Activated T-cell treated with anti-CD3 and anti-CD28 coated beads for 48 hours (primary cell): ENCODE measurements around the gene TMEM163.

ENCODE experiments used
- DNase-seq: peaks from one replicate; pipeline ENCODE4 v3.0.0-alpha.2; 2020; ENCODE audit warnings: low read depth

Gene TMEM163

GRCh38 chr2:134457765-134458472 is 260.9 kb downstream of the TMEM163 start:
- no peak for DNase-seq

DNA sequence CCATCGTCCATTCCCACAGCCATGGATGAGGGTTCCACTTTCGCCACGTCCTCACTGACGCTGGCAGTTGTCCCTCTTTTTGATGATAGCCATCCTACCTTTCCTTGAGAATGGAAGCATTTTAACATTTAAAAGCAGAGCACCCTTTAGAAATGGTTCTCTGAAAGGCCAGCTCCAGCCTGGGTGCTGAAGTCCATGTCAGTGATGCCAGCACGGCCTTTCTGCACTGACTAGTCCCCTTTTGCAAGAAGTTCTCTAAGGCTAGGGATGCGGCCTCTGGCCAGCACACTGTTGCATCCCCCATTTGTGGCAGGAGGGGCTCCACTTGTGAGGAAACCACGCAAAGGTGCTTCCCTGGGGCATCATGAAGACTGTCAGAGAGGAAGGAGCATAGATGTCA is 261.4 kb downstream of the TMEM163 start:
- no peak for DNase-seq

DNA sequence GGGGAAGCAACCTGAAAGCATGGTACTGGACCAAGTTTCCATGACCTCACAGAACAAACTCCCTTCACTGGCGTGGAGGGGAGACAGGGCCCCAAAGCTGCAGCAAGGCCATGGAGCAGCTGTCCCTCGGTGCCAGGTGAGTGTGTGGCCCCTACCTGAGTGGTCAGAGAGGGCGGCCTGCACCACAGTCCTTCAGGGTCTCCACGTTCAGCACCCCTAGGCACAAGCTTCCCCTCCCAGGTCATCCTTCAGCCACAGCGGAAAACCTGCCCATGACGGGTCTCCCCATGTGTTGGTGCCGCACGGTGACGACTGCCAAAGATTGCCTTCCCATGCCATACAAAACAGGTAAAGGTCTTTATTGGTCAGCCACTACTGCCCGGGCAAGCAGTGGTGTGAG is 263.4 kb downstream of the TMEM163 start:
- no peak for DNase-seq

GRCh38 chr2:134454931-134455330 is 263.9 kb downstream of the TMEM163 start:
- DNase-seq, result no peak

GRCh38 chr2:134454426-134454825 is 264.4 kb downstream of the TMEM163 start:
- no peak for DNase-seq

DNA sequence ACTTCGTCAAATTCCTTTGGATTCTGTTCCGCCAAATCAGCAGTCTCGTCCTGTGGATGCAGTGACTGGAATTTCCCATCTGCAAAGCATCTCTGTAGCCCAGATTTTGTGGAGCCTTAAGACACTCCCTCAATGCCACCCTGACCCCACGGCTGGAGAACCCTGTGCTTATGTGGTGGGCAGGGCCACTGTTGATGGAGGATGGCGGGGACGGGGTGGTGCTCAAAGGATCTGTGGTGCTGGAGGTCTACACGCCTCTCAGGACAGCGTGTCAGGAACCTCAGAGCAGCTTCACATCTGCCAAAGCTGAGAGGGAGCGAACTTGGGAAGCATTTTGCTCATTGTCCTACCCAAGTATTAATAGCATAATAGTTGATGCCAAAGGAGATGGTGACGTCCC is 264.8 kb downstream of the TMEM163 start:
- DNase-seq, result no peak

DNA sequence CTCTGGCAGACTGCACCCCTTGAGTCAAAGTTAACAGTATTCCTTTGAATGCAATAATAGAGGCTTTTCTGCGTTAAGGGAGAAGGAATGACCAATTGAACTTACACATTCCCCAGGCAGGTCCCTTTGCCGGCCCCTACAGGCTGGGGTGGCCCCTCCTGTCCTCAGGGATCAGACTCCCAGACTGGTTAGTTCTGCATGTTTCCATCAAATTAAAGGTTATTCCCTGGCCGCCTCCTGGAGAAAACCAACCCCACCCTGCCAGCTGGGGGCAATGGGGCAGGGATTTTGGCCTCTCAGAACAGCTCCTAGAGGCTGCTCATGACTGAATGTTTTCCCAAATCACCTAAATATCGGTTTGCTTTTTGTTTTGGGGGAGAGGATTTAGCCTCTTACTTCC is 265.3 kb downstream of the TMEM163 start:
- no peak for DNase-seq

DNA sequence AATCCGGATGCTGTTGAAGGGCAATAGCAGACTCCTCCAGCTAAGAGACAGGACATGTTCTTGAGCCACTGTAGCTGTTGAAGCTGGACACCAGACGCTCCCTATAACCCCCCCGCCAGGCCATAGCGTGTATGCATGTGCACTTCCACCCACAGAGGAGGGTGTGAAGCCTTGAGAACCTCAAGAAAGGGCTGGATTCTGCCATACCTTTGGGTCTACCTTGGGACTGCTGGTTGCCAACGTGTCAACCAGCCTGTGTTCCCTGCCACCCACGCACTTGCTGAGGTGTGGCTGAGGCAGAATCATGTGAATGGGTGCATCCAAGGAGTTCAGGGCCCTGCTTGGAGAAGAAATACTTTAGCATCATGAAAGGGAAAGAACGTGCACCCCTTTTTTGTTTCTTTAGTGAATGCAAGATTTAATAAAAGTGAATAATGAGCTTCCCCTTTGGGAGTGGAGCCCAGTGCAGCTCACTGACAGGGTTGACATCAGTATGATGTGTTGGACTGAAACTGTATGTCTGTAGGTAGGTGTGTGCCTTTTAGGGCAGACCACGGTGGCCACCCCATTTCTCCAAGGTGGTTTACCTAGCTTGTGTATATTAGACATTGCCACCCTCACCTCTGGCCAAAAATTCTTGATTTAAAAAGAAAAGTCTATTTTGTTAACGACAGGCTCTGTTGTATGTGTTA is 266.6 kb downstream of the TMEM163 start:
- no peak for DNase-seq

DNA sequence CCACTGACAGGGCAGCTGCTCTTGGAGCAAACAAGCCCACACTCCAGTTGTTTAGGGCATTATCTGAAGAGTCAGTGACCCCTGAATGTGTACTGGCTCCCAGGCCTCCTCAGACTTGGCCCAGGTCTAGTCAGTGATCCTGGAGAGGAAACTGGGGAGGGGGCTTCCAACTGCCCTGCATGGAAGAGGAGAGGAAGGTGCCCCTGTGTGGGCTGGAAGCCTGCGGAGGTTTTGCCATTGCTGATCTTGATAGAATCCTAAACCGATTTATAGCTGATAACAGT is 267.5 kb downstream of the TMEM163 start:
- DNase-seq, result no peak

GRCh38 chr2:134449751-134450513 is 268.9 kb downstream of the TMEM163 start:
- DNase-seq, result no peak

DNA sequence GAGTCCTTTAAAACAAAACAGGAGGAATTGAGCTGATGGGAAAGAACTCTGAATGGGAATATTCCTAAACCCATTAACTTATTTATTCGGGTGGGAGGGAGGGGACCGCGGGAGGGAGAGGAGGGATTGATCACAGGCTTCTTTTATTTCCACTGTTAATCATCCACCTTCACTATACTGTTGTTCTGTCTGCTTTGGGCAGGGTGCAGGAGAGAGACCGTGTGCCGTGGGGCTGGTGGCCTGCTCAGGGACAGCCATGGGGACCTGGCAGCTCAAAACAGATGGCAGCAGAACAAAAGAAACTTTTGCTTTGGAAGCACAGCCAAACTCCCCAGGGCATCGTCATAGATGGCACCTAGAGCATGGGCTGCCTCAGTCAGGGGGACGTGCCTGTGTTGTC is 269.6 kb downstream of the TMEM163 start:
- DNase-seq, result no peak

DNA sequence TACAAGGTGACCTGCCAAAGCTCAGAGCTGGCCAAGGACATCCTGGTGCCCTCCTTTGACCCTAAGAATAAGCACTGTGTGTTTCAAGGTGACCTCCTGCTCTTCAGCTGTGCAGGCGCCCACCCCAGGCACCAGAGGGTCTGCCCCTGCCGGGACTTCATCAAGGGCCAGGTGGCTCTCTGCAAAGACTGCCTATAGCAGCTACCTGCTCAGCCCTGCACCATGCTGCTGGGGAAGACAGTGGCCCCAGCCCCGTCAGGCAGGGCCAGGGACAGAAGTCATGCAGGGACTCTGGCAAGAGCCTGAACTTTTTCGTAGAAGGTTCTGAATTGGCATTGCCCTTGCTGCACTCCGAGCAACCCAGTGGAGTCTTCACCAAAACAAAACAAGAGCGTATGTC is 270.1 kb downstream of the TMEM163 start:
- DNase-seq, result no peak

DNA sequence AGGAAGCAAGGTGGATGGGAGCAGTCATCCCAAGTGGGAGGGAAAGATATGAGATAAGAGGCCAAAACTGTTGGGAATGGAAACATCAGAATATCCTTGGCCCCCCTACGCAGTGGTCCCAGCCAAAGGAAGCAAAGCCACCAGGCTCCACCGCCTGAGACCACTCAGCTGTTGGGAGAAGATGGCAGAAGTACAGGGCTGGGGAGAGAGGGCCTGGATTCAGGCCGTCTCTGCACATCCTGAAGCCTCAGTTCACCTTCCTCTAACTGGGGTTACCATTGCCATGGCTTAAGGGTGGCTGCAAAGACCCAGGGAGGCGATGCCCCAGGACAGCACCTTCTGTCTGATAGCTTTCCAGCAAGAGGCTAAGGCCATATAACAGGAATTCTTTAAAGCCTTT is 271.1 kb downstream of the TMEM163 start:
- DNase-seq, result no peak

GRCh38 chr2:134446383-134447017 is 272.3 kb downstream of the TMEM163 start:
- DNase-seq, result no peak

GRCh38 chr2:134445985-134446382 is 272.8 kb downstream of the TMEM163 start:
- no peak for DNase-seq

- DNase-seq, result no peak
Observed at GRCh38 chr2:134445116-134445515, 273.7 kb downstream of the TMEM163 start.

DNA sequence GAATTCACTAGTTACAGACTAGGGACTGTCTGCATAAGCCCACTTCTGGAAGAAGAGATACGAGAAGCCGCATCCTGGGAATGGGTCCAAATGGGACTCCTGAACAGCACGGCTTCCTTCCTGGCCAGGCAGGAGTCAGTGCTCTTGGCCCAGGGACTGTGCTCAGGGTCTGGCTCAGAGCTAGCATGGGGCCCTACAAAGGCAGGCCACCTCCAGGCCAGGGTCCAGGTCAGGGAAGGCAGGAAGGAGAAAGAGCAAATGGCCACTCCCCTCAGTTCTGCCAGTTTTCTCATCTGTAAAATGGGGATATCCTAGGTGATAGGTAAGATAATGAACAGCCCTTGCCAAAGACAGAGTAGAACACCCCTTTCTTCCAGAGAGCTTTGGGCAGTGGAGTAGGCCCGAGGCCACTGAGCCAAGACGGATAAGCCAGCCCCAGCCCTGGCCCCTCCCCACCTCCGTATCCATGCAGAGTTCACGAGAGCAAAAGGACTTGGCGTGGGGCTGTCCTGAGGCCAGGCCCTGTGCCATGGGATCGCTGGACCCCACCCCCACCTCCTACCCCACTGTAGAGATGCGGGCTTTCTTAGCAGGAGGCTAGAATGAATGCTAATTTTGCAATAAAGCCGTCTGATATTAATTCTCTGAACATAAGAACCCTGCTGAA is 274.9 kb downstream of the TMEM163 start:
- no peak for DNase-seq

DNA sequence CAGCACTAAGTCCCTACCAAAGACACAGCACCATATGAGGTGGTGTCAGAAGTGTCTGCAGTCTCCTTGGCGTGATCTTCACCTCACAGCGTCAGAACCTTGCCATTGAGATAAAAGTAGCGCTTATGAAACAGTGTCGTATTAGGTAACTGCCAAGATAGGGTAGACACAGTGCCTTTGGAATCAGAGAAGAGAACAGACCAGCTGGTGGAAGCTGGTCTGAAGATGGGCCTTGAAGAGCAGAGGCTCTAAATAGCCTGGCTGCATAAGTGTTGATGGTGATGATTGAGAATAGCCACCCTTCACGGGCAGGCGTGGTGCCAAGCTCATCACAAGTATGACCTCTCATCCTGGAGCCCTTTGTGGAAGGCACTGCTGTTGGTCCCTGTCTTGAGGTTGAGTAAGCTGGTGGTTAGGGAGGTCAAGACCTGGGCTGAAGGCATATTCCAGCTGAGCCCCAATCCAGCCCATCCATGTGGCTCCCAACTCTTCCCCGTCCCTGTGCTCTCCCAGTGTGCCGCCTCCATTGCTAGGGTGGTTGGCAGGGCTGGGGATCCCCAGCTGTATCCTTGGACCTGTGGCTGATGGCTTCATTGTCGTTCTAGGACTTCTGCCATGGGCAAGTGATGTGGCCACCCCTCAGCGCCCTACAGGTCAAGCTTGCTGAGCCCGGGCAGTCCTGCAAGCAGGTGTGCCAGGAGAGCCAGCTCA is 277.5 kb downstream of the TMEM163 start:
- no peak for DNase-seq

- no peak for DNase-seq
Observed at GRCh38 chr2:134440336-134440909, 278.4 kb downstream of the TMEM163 start.

GRCh38 chr2:134438371-134438770 is 280.4 kb downstream of the TMEM163 start:
- DNase-seq, result no peak

DNA sequence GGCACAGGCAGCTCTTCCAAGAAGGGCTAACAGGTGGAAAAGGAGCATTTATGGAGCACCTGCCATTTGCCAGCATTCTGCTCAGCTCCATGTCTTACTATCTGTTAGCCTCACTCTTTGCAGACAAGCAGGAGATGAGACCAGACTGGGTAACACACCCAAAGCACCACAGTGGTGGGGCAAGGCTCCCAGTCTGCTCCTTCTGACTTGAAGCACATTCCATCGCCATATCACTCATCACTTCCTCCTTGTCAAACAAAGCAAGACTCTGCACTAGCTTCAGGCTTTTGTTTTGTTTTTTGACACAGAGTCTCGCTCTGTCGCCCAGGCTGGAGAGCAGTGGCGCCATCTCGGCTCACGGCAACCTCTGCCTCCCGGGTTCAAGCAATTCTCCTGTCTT is 282.1 kb downstream of the TMEM163 start:
- DNase-seq, result no peak
